Endothelial cell of umbilical vein (primary cell): ENCODE data around the gene PGP. TPM values are rescaled to one million over a fixed set of nuclear protein-coding genes. Genes with fewer than 3 reads are reported as not detected.

Experiments
- BruUV-seq: library from RNA; stranded (reverse); fragments of 400-500 nt; replicated peaks from 2 replicates; lab custom pipeline; 2021; lab: Mats Ljungman, UMichigan
- CTCF ChIA-PET: fragments of 300-600, 350-600 bp; sonication (Branson Sonifier 250); formaldehyde crosslinking; loops from one replicate; lab custom pipeline; 2021; ENCODE audit warnings: antibody characterized with exemption, inconsistent platforms; lab: Charles Lee
- POLR2A ChIA-PET: fragments of 300-600, 350-600 bp; sonication (Branson Sonifier 250); formaldehyde crosslinking; loops from one replicate; lab custom pipeline; 2021; ENCODE audit warnings: antibody characterized with exemption, inconsistent platforms; lab: Charles Lee
- DNase-seq: peaks from one replicate; pipeline ENCODE4 v3.0.0-alpha.2; 2011; ENCODE audit warnings: low read depth, low spot score
- FAIRE-seq: peaks from 2 replicates; lab custom pipeline; 2011; peaks lifted over from hg19 to GRCh38; lab: Jason Lieb, UNC
- H2AFZ ChIP-seq: 2 replicates; pipeline ENCODE4 v1.6.0; 2012; ENCODE audit warnings: low read depth, low read length, control low read depth, inconsistent platforms
- H3K27ac ChIP-seq: 2 replicates; pipeline ENCODE4 v1.5.1; 2011; ENCODE audit warnings: low read depth, mild to moderate bottlenecking, control low read depth, low read length, moderate library complexity; ENCODE audit not compliant: insufficient read depth
- H3K27me3 ChIP-seq, 2 experiments: 2 replicates each; pipeline versions ENCODE4 v1.6.0 to v1.6.1; 2011; ENCODE audit warnings: low read length in 2 of 2, mixed read lengths in 1 of 2; ENCODE audit not compliant: control insufficient read depth in 2 of 2, insufficient read depth in 2 of 2
- H3K36me3 ChIP-seq, 2 experiments: 2 replicates in 1 of 2; 3 replicates in 1 of 2; pipeline ENCODE4 v1.5.1; 2011; ENCODE audit warnings: low read length in 2 of 2, mild to moderate bottlenecking in 1 of 2, moderate library complexity in 1 of 2; ENCODE audit not compliant: control insufficient read depth in 2 of 2, insufficient read depth in 2 of 2; ENCODE audit errors: extremely low read depth in 1 of 2
- H3K4me1 ChIP-seq: 3 replicates; pipeline ENCODE4 v1.5.1; 2011; ENCODE audit warnings: mild to moderate bottlenecking, low read length; ENCODE audit not compliant: control insufficient read depth, insufficient read depth; ENCODE audit errors: extremely low read depth
- H3K4me2 ChIP-seq: 2 replicates; pipeline ENCODE4 v1.6.1; 2011; ENCODE audit warnings: low read length, control low read depth, mixed read lengths; ENCODE audit not compliant: insufficient read depth
- H3K4me3 ChIP-seq, 3 experiments: fragments of 200-600 bp in 1 of 3; sonication (generic), shearing (Covaris generic) in 1 of 3; replicated peaks in 1 of 3; 2 replicates each; pipeline ENCODE4 v1.5.1; 2011 to 2016; ENCODE audit warnings: control low read depth in 3 of 3, low read length in 3 of 3, mild to moderate bottlenecking in 2 of 3, inconsistent platforms in 1 of 3, low read depth in 1 of 3, moderate library complexity in 1 of 3; ENCODE audit not compliant: insufficient read depth in 1 of 3
- H3K79me2 ChIP-seq: 2 replicates; pipeline ENCODE4 v1.6.0; 2012; ENCODE audit warnings: low read length, inconsistent platforms; ENCODE audit not compliant: control insufficient read depth, insufficient read depth
- H3K9ac ChIP-seq: replicated peaks from 2 replicates; pipeline ENCODE3; 2011; ENCODE audit warnings: low read length, control low read depth; ENCODE audit not compliant: insufficient read depth; ENCODE audit errors: extremely low read depth
- H3K9me1 ChIP-seq: replicated peaks from 3 replicates; pipeline ENCODE4 v1.6.0; 2011; ENCODE audit warnings: mild to moderate bottlenecking, low read length; ENCODE audit not compliant: control insufficient read depth, insufficient read depth; ENCODE audit errors: extremely low read depth
- H3K9me3 ChIP-seq: replicated peaks from 2 replicates; pipeline ENCODE4 v1.5.1; 2012; ENCODE audit warnings: low read length, inconsistent platforms; ENCODE audit not compliant: control insufficient read depth, insufficient read depth
- H4K20me1 ChIP-seq: replicated peaks from 2 replicates; pipeline ENCODE3; 2011; ENCODE audit warnings: mild to moderate bottlenecking, low read length; ENCODE audit not compliant: control insufficient read depth, insufficient read depth; ENCODE audit errors: extremely low read depth
- EZH2 ChIP-seq: IDR thresholded peaks from 2 replicates; pipeline ENCODE4 v1.6.1; 2012; ENCODE audit warnings: borderline replicate concordance, low read depth, mild to moderate bottlenecking, moderate library complexity, low read length, inconsistent platforms; ENCODE audit not compliant: severe bottlenecking
- FOS ChIP-seq: IDR thresholded peaks from 2 replicates; pipeline ENCODE4 v1.6.1; 2011; ENCODE audit warnings: mild to moderate bottlenecking, low read length, moderate library complexity, borderline replicate concordance; ENCODE audit not compliant: insufficient read depth
- GATA2 ChIP-seq: IDR thresholded peaks from 2 replicates; pipeline ENCODE4 v1.7.0; 2011; ENCODE audit warnings: low read depth, mild to moderate bottlenecking, moderate library complexity, mixed read lengths, low read length; ENCODE audit not compliant: insufficient read length, insufficient read depth
- JUN ChIP-seq: IDR thresholded peaks from 2 replicates; pipeline ENCODE4 v1.6.1; 2011; ENCODE audit warnings: borderline replicate concordance, low read depth; ENCODE audit not compliant: insufficient read length, insufficient read depth
- MYC ChIP-seq: IDR thresholded peaks from one replicate; pipeline ENCODE4 v1.6.1; 2011; ENCODE audit warnings: mild to moderate bottlenecking, low read depth, low read length
- POLR2A ChIP-seq: IDR thresholded peaks from 2 replicates; pipeline ENCODE4 v1.6.1; 2012; ENCODE audit warnings: low read depth, mild to moderate bottlenecking, control low read depth, low read length
- POLR2AphosphoS5 ChIP-seq: IDR thresholded peaks from 2 replicates; pipeline ENCODE4 v1.6.1; 2012; ENCODE audit warnings: low read depth, mild to moderate bottlenecking, control low read depth, low read length, moderate library complexity; ENCODE audit not compliant: insufficient read depth
- dilution Hi-C: fragments of 300-500 bp; cut with MboI; formaldehyde crosslinking; loops from one replicate; pipeline ENCODE4 v1.15.0; 2019; ENCODE audit warnings: low sequenced_read_pairs; ENCODE audit not compliant: extremely low pct_ligation_motif_present
- intact Hi-C: fragments of 100-400 bp; cut with micrococcal nuclease; formaldehyde crosslinking; loops from one replicate; pipeline ENCODE4 v1.10.0; 2022
- polyA plus RNA-seq, 4 experiments: library from polyadenylated mRNA; depleted of rRNA in 3 of 4; stranded (reverse) in 3 of 4; unstranded in 1 of 4; fragments of >200 nt; gene quantifications; 2 replicates each; pipeline versions ENCODE4 v1.2.1 to v1.2.3, GENCODE V29; 2011 to 2012; ENCODE audit warnings: missing spikeins in 1 of 4
- total RNA-seq: library from RNA; stranded (reverse); gene quantifications from 2 replicates; pipeline ENCODE4 v1.2.3, GENCODE V29; 2021
- TF ChIP-seq, protein P1 (sequence below): IDR thresholded peaks from 2 replicates; pipeline ENCODE4 v1.6.1; 2011; ENCODE audit not compliant: insufficient read depth, insufficient read length
- TF ChIP-seq, protein P2 (sequence below), 2 donors: IDR thresholded peaks; 1 replicate in 1 of 2; 2 replicates in 1 of 2; pipeline ENCODE4 v1.5.1; 2011; ENCODE audit warnings: low read length in 2 of 2, mild to moderate bottlenecking in 2 of 2, moderate library complexity in 2 of 2, control low read depth in 1 of 2, inconsistent platforms in 1 of 2, low read depth in 1 of 2; ENCODE audit not compliant: insufficient read depth in 1 of 2; ENCODE audit errors: extremely low read depth in 1 of 2

Gene PGP
- total and polyA plus RNA-seq, 2 donors (not counting 3 experiments of a cell fraction or from before 2014, with no cell fraction given), result 28.5 to 29.6 TPM

DNA sequence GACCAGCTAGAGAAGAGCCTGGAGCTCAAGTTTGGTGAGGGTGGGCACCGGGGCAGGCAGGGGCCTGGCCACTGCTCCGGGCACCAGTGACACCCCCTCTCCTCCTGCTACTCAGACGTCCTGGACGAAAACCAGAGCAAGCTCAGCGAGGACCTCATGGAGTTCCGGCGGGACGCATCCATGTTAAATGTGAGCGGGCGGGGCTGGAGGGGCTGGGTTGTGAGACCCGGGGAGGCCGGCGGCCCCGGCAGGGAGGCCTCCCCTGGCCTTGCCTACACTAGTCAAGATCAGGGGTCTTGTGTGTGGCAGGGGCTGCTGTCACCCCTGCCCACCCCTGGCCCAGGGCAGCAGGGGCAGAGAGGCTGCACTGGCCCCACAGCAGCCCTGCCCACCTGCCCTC lies 41.3 kb downstream of the PGP start:
- no peak for FAIRE-seq
- dilution Hi-C loops, result loop anchor here (25.0 kb wide), 1 partner anchor 136 kb away; the partner anchor contains the start of genes NHERF2, NTHL1 and TSC2
- POLR2A ChIA-PET, result interaction anchor here (1.1 kb wide), 1 partner anchor 18 kb away, joined by 7 read pairs; the partner anchor contains the start of gene TRAF7

DNA sequence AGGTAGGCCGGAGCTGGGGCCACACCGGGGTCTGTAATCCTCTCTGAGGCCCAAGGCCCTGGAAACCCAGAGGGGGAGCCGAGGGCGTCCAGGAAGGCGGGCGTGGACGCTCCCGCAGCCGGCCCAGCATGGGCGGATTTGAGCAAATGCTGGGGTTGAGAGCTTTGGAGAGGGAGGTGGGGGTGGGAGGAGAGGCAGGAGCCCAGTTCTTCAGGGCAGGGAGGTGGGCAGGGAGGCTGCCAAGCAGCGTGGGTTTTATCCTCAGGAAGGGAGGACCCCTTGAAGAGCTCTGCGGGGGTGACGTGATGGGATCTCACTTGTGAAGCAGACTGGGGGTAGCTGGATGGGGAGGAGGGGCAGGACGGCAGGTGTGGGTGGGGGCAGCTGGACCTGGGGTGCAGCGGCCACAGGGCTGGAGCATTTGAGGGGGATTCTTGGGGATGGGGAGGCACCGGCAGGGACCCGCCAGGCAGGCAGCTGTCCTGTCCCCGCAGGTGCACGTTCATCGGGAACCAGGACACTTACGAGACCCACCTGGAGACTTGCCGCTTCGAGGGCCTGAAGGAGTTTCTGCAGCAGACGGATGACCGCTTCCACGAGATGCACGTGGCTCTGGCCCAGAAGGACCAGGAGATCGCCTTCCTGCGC lies 41.8 kb downstream of the PGP start:
- Histone ChIP-seq H4K20me1 (no peaks in the 10 kb centered on the region), H3K9me1 (no peaks in the 10 kb centered on the region), H3K4me3 (no peak overlapping the region), H3K9me3 (no peaks in the 10 kb centered on the region), H3K79me2 (peaks cover 41% of the 10 kb centered on the region), H3K27me3 (no peaks in the 10 kb centered on the region), H2AFZ (no peak overlapping the region), H3K4me1 (peaks cover 24% of the 10 kb centered on the region), H3K27ac (no peak overlapping the region), H3K9ac (no peak overlapping the region), H3K4me2 (no peak overlapping the region), H3K36me3 (peaks cover 26 to 50% of the 10 kb centered on the region in 2 experiments)
- ChIA-PET POLR2A (interaction anchor here (1.1 kb wide), 1 partner anchor 18 kb away, joined by 7 read pairs; the partner anchor contains the start of gene TRAF7), CTCF (interaction anchor here (0.6 to 1.2 kb wide), 3 partner anchors 18 to 804 kb away, joined by 3 to 4 read pairs (median 3); partner anchors contain the start of gene TRAF7)
- DNase-seq (no peak), FAIRE-seq (no peak)
- dilution Hi-C loops, result loop anchor here (25.0 kb wide), 1 partner anchor 136 kb away; the partner anchor contains the start of genes NHERF2, NTHL1 and TSC2
- intact Hi-C loops, result no loop called here
- no TSS peak for BruUV-seq
- TF ChIP-seq JUN (no peak), FOS (no peak), MYC (no peak), POLR2A (no peak), POLR2AphosphoS5 (no peak), GATA2 (no peak), EZH2 (no peak)
- TF ChIP-seq, protein P1, sequence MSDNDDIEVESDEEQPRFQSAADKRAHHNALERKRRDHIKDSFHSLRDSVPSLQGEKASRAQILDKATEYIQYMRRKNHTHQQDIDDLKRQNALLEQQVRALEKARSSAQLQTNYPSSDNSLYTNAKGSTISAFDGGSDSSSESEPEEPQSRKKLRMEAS, result no peak
- TF ChIP-seq, protein P2, sequence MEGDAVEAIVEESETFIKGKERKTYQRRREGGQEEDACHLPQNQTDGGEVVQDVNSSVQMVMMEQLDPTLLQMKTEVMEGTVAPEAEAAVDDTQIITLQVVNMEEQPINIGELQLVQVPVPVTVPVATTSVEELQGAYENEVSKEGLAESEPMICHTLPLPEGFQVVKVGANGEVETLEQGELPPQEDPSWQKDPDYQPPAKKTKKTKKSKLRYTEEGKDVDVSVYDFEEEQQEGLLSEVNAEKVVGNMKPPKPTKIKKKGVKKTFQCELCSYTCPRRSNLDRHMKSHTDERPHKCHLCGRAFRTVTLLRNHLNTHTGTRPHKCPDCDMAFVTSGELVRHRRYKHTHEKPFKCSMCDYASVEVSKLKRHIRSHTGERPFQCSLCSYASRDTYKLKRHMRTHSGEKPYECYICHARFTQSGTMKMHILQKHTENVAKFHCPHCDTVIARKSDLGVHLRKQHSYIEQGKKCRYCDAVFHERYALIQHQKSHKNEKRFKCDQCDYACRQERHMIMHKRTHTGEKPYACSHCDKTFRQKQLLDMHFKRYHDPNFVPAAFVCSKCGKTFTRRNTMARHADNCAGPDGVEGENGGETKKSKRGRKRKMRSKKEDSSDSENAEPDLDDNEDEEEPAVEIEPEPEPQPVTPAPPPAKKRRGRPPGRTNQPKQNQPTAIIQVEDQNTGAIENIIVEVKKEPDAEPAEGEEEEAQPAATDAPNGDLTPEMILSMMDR (IDR thresholded peaks at IDR 0.05; ENCODE audit: extremely low read depth in 1 of 2, insufficient read depth in 1 of 2, low read depth in 1 of 2, low read length in 2 of 2), result no peak

More for the DNA sequence above, 41.3 kb downstream of the PGP start:
- no TSS peak for BruUV-seq
- H3K9me1 ChIP-seq, result no peaks in the 10 kb centered on the region
- H2AFZ ChIP-seq, result no peak overlapping the region
- no peak overlapping the region for H3K27ac ChIP-seq
- no peak for TF ChIP-seq POLR2A
- intact Hi-C loops, result no loop called here
- H3K4me3 ChIP-seq, result no peak overlapping the region
- CTCF ChIA-PET, result interaction anchor here (1.2 kb wide), 1 partner anchor 19 kb away, joined by 4 read pairs; no protein-coding TSS in a partner anchor
- H3K27me3 ChIP-seq, result no peaks in the 10 kb centered on the region
- DNase-seq, result no peak
- peaks cover 23 to 46% of the 10 kb centered on the region in 2 experiments for H3K36me3 ChIP-seq
- H3K79me2 ChIP-seq, result peaks cover 35% of the 10 kb centered on the region
- no peaks in the 10 kb centered on the region for H3K9me3 ChIP-seq
- H4K20me1 ChIP-seq, result no peaks in the 10 kb centered on the region
- H3K4me1 ChIP-seq, result peaks cover 24% of the 10 kb centered on the region
- H3K4me2 ChIP-seq, result no peak overlapping the region
- H3K9ac ChIP-seq, result no peak overlapping the region
